Testis (tissue), 2 donors: ENCODE results near the gene NOC2L.

Experiments used
- POLR2A ChIP-seq: fragments of 450-650 bp; IDR thresholded peaks from one replicate; pipeline ENCODE4 v1.6.1; 2017; ENCODE audit warnings: antibody characterized with exemption, mild to moderate bottlenecking, moderate library complexity
- TF ChIP-seq, protein P1 (sequence below), 3 experiments: fragments of 450-650 bp in 2 of 3; fragments of 200-600 bp in 1 of 3; sonication (generic) in 1 of 3; IDR thresholded peaks; one replicate each; pipeline ENCODE4 v1.5.1; 2016 to 2019; ENCODE audit warnings: antibody characterized with exemption in 3 of 3, mild to moderate bottlenecking in 2 of 3, moderate library complexity in 1 of 3

DNA sequence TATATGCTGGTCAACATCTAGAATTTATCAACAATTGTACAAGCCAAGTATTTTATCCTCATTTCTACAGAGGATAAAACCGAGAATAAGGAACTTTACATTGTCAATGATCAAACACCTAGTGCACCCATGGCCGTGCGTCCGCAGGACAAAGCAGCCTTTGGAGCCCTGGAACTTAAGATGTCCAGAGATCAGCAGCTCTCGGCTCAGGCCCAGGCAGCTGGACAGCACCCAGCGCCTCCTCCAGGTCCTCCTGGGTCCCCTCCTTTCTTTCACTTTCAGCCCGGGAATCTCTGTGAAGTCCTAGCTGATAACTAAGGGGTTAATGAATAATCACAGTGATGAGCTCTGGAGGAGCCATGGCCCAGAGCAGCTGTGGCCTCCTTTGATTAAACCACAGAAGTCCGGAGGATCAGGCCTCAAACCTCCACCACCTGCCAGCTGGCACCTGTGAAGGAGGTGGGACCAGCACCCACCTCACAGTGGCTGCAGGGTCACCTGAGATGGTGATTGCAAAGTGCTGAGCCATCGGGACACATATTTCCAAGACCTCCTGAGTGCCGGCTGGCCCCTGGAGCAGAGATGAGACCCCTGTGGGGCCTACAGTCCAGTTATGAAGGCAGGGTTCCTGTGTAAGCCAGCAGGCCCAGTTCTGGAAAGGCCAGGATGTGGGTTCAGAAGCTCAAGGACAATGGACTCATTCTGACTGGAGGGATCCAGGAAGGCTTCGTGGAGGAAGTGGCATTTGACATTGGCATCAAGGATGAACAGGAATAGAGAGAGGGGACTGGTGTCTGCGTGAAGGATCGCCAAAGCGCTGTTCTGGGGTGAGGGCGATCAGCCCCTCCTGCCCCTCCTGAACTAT, 46.9 kb downstream of the NOC2L start:
- TF ChIP-seq POLR2A: no peak
- TF ChIP-seq, protein P1, sequence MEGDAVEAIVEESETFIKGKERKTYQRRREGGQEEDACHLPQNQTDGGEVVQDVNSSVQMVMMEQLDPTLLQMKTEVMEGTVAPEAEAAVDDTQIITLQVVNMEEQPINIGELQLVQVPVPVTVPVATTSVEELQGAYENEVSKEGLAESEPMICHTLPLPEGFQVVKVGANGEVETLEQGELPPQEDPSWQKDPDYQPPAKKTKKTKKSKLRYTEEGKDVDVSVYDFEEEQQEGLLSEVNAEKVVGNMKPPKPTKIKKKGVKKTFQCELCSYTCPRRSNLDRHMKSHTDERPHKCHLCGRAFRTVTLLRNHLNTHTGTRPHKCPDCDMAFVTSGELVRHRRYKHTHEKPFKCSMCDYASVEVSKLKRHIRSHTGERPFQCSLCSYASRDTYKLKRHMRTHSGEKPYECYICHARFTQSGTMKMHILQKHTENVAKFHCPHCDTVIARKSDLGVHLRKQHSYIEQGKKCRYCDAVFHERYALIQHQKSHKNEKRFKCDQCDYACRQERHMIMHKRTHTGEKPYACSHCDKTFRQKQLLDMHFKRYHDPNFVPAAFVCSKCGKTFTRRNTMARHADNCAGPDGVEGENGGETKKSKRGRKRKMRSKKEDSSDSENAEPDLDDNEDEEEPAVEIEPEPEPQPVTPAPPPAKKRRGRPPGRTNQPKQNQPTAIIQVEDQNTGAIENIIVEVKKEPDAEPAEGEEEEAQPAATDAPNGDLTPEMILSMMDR (IDR thresholded peaks at IDR 0.05): no peak
